Osteoblast (primary cell): Measurements from ENCODE around the gene COL4A2. TPM values are rescaled to one million over a fixed set of nuclear protein-coding genes. Genes with fewer than 3 reads are reported as not detected.

Experiments used
- DNase-seq: peaks from one replicate; pipeline ENCODE4 v3.0.0; 2011; ENCODE audit warnings: low spot score, mixed read lengths; ENCODE audit not compliant: insufficient read length; ENCODE audit errors: missing footprints
- H2AFZ ChIP-seq: 2 replicates; pipeline ENCODE4 v1.6.0; 2011; ENCODE audit warnings: mild to moderate bottlenecking, low read length
- H3K27ac ChIP-seq: 2 replicates; pipeline ENCODE4 v1.5.1; 2011; ENCODE audit warnings: mild to moderate bottlenecking, low read depth, low read length, moderate library complexity
- H3K27me3 ChIP-seq: 2 replicates; pipeline ENCODE4 v1.6.0; 2012; ENCODE audit warnings: mild to moderate bottlenecking, control low read depth, inconsistent platforms, low read length, moderate library complexity; ENCODE audit not compliant: insufficient read depth
- H3K36me3 ChIP-seq: 2 replicates; pipeline ENCODE4 v1.5.1; 2011; ENCODE audit warnings: mild to moderate bottlenecking, low read length, control low read depth, moderate library complexity; ENCODE audit not compliant: insufficient read depth
- H3K4me1 ChIP-seq: 2 replicates; pipeline ENCODE4 v1.5.1; 2011; ENCODE audit warnings: mild to moderate bottlenecking, low read length, control low read depth, moderate library complexity; ENCODE audit not compliant: insufficient read depth
- H3K4me2 ChIP-seq: 2 replicates; pipeline ENCODE4 v1.6.0; 2011; ENCODE audit warnings: mild to moderate bottlenecking, low read length; ENCODE audit not compliant: insufficient read depth
- H3K4me3 ChIP-seq: fragments of 200-600 bp; sonication (generic); 3 replicates; pipeline ENCODE4 v1.5.1; 2012; ENCODE audit warnings: mild to moderate bottlenecking, low read length, inconsistent platforms; ENCODE audit not compliant: insufficient read depth
- H3K79me2 ChIP-seq: 2 replicates; pipeline ENCODE4 v1.6.0; 2012; ENCODE audit warnings: mild to moderate bottlenecking, low read length, control low read depth, inconsistent platforms; ENCODE audit not compliant: insufficient read depth
- H3K9me3 ChIP-seq: 2 replicates; pipeline ENCODE4 v1.5.1; 2011; ENCODE audit warnings: low read depth, low read length, control low read depth
- H4K20me1 ChIP-seq: 2 replicates; pipeline ENCODE4 v1.6.0; 2012; ENCODE audit warnings: mild to moderate bottlenecking, low read length, control low read depth; ENCODE audit not compliant: insufficient read depth
- total RNA-seq: library from RNA; depleted of rRNA; stranded (reverse); fragments of >200 nt; gene quantifications from 2 replicates; pipeline ENCODE4 v1.2.3, GENCODE V29; 2012
- TF ChIP-seq, protein P1 (sequence below): IDR thresholded peaks from 2 replicates; pipeline ENCODE4 v1.5.1; 2011; ENCODE audit warnings: mild to moderate bottlenecking, low read depth, low read length, moderate library complexity; ENCODE audit errors: extremely low read depth

COL4A2 gene
- total RNA-seq, 1 donor: 267 TPM

DNA sequence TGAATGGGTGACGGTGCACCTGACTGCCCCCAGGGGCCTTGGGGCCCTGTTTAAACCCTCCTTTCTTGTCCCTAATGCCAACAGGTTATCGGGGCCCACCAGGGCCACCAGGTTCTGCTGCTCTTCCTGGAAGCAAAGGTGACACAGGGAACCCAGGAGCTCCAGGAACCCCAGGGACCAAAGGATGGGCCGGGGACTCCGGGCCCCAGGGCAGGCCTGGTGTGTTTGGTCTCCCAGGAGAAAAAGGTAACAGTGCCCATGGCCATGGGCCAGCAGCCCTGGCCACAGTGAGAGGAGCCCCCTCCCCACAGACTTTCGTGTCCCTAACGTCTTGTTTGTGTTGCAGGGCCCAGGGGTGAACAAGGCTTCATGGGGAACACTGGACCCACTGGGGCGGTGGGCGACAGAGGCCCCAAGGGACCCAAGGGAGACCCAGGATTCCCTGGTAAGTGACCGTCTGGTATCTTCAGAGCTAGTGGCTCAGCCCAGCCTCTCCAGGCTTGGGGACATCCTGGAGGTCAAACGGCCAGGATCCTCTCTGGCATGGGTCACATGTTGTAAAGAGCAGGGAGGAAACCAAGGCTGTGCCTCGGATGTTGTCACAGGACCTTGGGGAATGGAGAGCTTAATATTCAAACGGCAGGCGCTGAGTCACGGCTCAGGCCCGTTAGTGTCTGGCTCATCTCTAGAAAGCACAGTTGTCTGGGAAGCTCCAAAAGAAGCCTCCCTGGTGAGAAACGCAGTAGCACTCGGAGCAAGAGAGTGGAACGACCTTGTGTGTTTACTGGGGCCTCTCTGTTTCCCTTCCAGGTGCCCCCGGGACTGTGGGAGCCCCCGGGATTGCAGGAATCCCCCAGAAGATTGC, 196.2 kb downstream of the COL4A2 start:
- Histone ChIP-seq H3K79me2 (no peaks in the 10 kb centered on the region), H3K27me3 (no peaks in the 10 kb centered on the region), H3K36me3 (peaks cover 82% of the 10 kb centered on the region), H4K20me1 (no peaks in the 10 kb centered on the region), H3K9me3 (no peaks in the 10 kb centered on the region), H3K4me3 (no peak overlapping the region), H3K4me2 (no peak overlapping the region), H3K27ac (peak overlapping the region; percentile 56), H3K4me1 (peaks cover 20% of the 10 kb centered on the region), H2AFZ (no peak overlapping the region)
- DNase-seq: peak; percentile 94
- TF ChIP-seq, protein P1, sequence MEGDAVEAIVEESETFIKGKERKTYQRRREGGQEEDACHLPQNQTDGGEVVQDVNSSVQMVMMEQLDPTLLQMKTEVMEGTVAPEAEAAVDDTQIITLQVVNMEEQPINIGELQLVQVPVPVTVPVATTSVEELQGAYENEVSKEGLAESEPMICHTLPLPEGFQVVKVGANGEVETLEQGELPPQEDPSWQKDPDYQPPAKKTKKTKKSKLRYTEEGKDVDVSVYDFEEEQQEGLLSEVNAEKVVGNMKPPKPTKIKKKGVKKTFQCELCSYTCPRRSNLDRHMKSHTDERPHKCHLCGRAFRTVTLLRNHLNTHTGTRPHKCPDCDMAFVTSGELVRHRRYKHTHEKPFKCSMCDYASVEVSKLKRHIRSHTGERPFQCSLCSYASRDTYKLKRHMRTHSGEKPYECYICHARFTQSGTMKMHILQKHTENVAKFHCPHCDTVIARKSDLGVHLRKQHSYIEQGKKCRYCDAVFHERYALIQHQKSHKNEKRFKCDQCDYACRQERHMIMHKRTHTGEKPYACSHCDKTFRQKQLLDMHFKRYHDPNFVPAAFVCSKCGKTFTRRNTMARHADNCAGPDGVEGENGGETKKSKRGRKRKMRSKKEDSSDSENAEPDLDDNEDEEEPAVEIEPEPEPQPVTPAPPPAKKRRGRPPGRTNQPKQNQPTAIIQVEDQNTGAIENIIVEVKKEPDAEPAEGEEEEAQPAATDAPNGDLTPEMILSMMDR: no peak

DNA sequence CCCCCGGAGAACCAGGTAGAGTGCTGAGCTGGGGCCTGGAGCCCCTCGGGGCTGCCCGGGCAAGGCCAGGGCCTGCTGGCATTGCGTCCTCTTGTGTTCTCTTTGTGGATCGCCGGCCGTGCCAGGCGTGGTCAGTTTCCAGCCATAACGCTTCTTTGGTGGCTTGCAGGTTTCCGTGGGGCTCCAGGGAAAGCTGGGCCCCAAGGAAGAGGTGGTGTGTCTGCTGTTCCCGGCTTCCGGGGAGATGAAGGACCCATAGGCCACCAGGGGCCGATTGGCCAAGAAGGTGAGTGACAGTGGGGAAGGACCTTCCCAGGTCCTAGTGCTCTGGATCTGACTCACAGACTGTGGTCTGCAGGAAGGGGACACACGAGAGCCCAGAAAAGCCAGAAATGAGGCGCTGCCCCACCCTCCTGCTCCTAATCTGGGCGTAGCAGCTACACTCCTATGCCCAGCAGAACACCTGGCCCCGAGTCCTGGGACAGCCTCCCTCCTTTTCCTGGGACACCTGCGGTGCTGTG, 197.0 kb downstream of the COL4A2 start:
- Histone ChIP-seq H2AFZ (no peak overlapping the region), H3K36me3 (peaks cover 80% of the 10 kb centered on the region), H3K9me3 (no peaks in the 10 kb centered on the region), H3K4me2 (no peak overlapping the region), H3K27ac (no peak overlapping the region), H3K4me3 (no peak overlapping the region), H3K79me2 (no peaks in the 10 kb centered on the region), H3K27me3 (no peaks in the 10 kb centered on the region), H3K4me1 (peaks cover 20% of the 10 kb centered on the region), H4K20me1 (no peaks in the 10 kb centered on the region)
- TF ChIP-seq, protein P1: no peak
- peak; percentile 25 for DNase-seq

DNA sequence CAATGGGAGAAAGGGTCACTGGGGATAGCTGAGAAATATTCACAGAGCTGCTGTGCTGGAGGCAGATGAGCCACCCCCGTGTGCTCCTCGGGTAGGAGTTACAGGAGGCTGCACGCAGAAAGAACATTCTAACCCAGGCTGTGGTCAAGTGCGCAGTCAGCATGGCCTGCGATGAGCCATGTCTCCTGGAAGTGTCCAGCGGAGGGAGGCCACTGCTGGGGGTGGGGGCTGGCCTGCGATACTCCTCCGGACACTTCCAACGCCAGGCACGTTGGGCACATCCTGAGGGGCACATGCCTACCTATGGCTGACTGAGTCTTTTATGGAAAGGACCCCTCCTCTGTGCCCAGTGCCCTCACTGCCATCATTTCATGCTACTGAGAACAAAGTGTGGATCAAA, 198.5 kb downstream of the COL4A2 start:
- no peak overlapping the region for H3K27ac ChIP-seq
- peaks cover 88% of the 10 kb centered on the region for H3K36me3 ChIP-seq
- H3K27me3 ChIP-seq: no peaks in the 10 kb centered on the region
- peak; percentile 61 for DNase-seq
- no peaks in the 10 kb centered on the region for H3K9me3 ChIP-seq
- no peak overlapping the region for H3K4me3 ChIP-seq
- TF ChIP-seq, protein P1: no peak
- H4K20me1 ChIP-seq: peaks cover 5% of the 10 kb centered on the region
- H3K4me1 ChIP-seq: peaks cover 14% of the 10 kb centered on the region
- no peak overlapping the region for H2AFZ ChIP-seq
- H3K79me2 ChIP-seq: no peaks in the 10 kb centered on the region
- no peak overlapping the region for H3K4me2 ChIP-seq

DNA sequence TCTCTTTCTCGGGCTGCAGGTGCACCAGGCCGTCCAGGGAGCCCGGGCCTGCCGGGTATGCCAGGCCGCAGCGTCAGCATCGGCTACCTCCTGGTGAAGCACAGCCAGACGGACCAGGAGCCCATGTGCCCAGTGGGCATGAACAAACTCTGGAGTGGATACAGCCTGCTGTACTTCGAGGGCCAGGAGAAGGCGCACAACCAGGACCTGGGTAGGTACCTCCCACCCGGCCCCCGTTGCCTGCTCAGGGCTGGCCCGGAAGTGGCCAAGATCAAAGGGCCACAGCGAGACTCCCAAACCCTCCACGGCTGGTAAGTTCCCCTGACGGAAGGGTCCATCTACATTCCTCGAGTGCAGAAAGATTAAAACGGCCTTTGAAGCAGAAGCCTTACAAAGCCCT, 199.3 kb downstream of the COL4A2 start:
- Histone ChIP-seq H3K36me3 (peaks cover 88% of the 10 kb centered on the region), H3K4me3 (no peak overlapping the region), H2AFZ (no peak overlapping the region), H3K27ac (no peak overlapping the region), H3K4me2 (no peak overlapping the region), H3K27me3 (no peaks in the 10 kb centered on the region), H4K20me1 (peaks cover 6% of the 10 kb centered on the region), H3K4me1 (peaks cover 14% of the 10 kb centered on the region), H3K9me3 (no peaks in the 10 kb centered on the region), H3K79me2 (no peaks in the 10 kb centered on the region)
- DNase-seq: peak; percentile 37
- TF ChIP-seq, protein P1: no peak
